NCI-H1694 (cell line): ENCODE measurements around the gene CYP24A1.

ENCODE experiments used
- DNase-seq: peaks from one replicate; lab custom pipeline; 2025; lab: John Stamatoyannopoulos, UW

CYP24A1 gene

DNA sequence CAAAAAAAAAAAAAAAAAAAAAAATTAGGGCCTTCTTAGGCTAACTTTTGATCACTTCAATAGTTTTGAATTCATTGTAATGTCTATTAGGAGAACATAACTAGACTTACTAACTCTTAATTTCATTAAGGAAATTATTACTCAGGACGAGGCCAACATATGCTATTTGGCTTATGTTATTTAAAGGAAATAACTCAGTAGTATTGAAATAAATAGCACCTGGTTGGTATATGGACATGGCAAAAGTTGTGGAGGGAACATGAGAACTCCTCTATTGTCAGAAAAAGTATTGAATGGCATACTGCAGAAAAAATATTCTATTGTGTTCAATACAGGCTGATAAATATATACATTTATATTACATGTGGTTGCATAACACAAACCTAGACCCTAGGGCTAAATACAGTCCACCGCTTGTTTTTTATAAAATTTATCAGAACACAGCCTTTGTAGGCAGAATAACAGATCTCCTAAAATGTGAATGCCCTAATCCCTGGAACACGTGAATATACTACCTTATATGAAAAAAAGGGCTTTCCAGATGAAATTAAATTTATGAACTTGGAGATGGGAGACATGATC lies 18.0 kb downstream of the CYP24A1 start:
- no peak for DNase-seq

DNA sequence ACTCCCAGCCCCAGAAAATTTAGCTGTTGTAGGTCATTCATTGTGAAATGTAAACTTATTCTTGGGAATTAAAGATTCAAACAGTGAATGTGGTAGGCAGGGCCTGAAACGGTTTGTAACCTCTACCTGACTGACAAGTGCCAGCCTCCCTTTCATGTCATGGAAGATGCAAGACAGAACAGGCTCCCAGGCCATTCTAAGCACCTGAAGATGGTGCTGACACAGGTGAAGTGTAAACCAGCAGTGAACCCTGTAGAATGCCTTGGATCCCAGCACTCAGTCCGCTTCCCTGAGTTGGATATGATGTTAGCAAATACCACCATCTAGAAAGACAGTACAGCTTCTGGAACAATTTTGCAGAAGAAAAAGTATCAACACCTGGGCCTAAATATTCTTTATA lies 19.3 kb downstream of the CYP24A1 start:
- no peak for DNase-seq

DNA sequence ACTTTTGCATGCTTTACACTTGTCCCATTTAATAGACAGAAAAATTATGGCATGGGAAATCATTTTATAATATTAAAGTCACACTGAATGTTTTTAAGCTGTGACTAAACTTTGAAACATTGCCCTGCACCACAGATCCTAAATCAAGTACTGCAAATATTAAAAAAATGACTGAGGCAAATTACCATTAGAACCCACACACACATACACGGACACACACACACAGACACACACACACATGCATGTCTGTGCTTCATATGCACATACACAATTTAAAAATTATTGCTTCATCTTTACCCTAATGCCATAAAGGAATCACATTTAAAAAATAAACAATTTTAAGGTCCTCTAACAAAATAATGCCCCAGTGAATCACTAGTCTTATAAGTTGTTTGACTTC lies 19.9 kb downstream of the CYP24A1 start:
- DNase-seq: no peak

DNA sequence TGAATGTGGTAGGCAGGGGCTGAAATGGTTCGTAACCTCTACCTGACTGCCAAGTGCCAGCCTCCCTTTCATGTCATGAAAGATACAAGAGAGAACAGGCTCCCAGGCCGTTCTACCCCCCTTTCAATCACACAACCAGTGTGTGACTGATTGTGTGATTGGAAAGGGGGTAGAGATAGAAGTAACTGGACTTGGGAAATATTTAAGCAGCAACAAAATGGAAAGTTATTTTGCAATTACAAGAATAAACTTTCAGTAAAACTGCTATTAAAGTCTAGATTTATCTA lies 20.8 kb downstream of the CYP24A1 start:
- DNase-seq: no peak

DNA sequence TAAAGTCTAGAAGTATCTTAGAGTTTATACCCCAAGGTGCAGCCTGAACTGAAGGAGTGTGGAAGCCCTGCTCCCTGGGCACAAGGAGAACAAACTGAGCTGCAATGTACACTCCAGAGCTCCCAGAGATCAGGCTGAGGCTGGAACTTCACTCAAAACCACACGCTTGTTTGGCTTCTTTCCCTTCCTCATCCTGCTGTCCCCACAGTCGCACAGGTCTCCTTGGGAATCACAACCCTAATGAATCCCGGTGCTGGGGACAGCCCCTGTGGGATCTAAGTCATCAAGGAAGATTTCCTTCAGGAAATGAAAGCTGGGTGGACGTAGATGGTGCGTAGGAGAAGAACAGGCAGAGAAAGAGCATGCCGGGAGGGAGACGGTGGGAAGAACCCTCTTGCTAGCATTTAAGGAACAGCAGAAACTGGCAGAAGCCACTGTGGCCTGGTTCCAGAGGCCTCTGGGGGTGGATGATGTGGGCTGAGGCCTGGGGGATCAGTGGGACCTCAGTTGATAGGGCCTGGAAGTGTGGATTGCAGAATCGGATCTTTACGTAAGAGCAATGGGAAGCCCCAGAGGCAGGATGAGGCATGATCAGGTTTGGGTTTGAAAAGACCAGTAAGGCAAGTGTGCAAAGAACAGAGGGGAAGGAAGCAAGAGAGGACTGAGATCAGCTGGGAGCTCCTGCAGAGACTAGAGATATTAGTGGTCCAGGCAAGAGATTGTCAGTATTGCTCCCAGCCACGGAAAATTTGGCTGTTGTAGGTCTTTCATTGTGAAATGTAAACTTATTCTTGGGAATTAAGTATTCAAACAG lies 21.4 kb downstream of the CYP24A1 start:
- DNase-seq: no peak

GRCh38 chr20:54151511-54152226 lies 22.1 kb downstream of the CYP24A1 start:
- DNase-seq: no peak

GRCh38 chr20:54151075-54151439 lies 22.7 kb downstream of the CYP24A1 start:
- no peak for DNase-seq

GRCh38 chr20:54149765-54150264 lies 24.0 kb downstream of the CYP24A1 start:
- DNase-seq: no peak

- DNase-seq: no peak
Observed at GRCh38 chr20:54148947-54149764, 24.6 kb downstream of the CYP24A1 start.

- no peak for DNase-seq
Observed at GRCh38 chr20:54146672-54147071, 27.1 kb downstream of the CYP24A1 start.

DNA sequence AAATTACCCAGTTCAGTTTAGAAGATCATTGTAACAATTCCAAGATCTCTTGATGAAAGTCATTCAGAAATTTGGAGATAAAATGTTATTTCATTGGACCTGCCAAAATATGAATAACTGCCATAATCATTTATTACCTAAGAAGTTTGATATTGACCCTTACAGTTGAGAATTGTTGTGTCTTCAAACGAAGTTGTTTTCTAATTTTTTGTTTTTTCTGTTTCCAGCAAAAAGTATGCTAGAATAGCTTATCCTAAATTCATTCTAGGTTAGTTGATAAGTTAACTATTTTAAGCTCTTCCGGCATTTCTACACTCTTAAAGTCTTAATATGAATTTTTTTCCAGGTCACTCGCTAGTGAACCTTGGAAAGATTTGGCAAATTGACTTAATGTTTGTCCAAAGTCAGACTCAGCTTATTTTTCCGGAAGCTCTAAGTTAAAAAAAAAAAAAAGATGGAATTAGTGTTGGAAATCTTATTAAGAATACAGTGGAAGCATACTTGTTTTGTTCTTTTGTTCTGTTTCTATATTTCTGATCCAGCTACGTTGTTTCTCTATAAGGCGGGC lies 28.9 kb downstream of the CYP24A1 start:
- no peak for DNase-seq

DNA sequence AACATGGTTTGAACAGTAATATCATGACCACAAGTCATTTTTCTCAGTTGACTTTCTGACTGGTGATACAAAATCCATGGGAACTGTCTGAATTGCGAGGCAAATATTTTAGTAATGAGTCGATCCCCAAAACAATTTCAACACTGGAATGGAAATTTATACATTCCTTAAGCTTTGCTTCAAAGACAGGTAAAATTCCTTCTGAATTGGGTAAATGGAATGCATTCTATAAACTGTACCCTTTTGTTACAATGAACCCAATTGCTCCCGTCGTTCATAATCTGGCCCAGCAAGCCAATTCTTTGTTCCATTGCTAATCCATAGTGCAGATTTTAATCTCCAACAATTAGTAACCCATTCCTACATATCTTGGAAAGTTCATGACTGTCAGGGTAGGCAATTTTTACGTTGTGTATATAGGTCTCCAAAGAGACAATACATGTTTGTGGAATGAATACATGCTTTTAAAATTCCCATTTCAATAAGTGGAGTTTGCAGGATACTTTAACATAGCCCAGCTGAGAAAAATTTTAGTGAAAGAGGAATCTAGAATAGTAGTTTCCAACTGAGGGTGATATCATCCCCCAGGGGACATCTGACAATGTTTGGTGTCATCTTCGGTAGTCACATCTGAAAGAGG lies 32.7 kb downstream of the CYP24A1 start:
- DNase-seq: no peak

GRCh38 chr20:54140486-54140885 lies 33.3 kb downstream of the CYP24A1 start:
- no peak for DNase-seq

DNA sequence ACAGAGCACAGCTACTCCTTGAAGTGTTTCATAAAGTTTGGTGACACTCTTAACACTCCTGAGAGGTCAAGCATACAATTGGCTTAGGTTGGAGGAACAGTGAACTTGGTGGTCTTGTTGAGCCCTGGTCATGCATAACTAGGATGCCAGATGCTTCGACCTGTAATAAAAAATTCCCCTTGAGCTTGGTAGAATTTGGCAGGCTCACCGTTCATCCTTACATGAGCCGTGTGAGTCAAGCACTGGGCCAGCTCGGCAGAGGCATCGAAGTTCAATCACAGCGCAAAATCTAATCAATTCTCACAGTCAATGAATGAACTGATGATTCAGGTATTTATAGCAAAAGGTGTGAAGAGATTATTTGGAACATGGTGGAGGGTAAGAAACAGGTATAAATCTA lies 33.7 kb downstream of the CYP24A1 start:
- DNase-seq: no peak

- no peak for DNase-seq
Observed at GRCh38 chr20:54139188-54139587, 34.6 kb downstream of the CYP24A1 start.

DNA sequence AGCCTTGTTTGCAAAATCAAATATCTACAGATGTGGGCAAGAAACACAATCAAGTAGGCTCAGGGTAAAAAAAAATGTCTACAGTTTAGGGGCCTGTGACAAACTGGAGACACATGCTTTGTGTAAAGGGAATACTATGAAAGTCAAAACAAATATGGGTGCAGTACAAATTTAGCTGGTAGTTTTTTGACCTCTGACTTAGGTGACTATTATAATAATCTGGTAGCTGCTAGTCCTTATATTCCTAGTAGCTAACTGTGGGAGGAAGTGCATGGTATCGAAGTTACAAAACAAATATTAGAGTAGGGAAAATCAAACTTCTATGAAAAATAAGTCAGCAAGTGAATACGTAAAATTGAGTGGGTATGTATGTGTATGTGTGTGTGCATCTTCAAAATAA lies 35.4 kb downstream of the CYP24A1 start:
- no peak for DNase-seq

GRCh38 chr20:54137115-54137514 lies 36.7 kb downstream of the CYP24A1 start:
- no peak for DNase-seq

GRCh38 chr20:54134445-54135220 lies 39.2 kb downstream of the CYP24A1 start:
- DNase-seq: no peak

DNA sequence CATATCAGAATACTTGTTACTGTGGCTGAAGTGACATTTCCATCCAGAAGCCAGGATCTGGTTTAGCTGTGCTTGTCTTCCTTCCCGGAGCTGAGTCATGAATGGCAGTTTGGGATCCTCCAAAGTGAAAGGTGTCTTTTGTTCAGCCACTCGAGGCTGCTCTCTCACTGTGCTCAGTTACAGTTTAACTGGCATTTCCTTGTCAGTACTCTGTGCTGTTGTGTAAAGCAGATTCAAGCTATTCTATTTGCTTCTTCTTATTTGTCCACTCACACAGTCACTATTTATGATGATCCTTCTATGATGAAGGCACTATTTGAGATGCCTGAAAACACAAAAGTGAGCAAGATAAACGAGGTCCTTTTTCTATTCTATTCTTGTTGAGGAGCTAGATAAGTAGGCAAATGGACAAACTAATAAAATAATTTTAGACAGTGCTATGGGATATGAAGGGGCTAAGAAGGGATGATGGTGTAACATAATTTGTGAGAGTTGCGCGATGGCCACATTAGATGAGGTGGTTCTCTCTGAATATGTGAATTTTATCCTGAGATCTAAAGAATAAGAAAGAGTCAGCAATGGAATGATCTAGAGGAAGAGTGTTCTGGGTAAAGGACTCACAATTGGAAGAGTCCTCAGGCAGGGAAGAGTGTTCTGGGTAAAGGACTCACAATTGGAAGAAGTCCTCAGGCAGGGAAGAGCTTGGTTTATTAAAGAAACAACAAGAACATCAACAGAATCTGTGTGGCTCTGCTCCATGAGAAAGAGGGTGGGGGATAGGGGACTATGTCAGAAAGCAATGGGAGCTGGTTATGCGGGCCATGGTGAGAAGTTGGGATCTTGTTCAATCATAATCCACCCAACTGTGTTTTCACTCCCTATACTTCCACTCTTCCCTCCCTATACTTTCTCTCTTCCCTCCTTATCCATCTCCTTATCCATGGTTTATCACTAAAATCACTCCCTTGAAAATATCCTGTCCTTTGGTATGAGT lies 40.1 kb downstream of the CYP24A1 start:
- no peak for DNase-seq
